GM12864 (cell line): ENCODE measurements around the gene ADH1A.
"Not testable (repeated sequence)": the region's sequence is repeated elsewhere in the genome, so short reads cannot be mapped to it uniquely, and the experiment has no call there.

Source experiments
- DNase-seq: peaks from one replicate; pipeline ENCODE4 v3.0.0-alpha.2; 2011; ENCODE audit warnings: low read depth
- H3K4me3 ChIP-seq: 2 replicates; pipeline ENCODE4 v1.5.1; 2011; ENCODE audit warnings: mild to moderate bottlenecking, low read depth, low read length, control low read depth
- TF ChIP-seq, protein P1 (sequence below): IDR thresholded peaks from 2 replicates; pipeline ENCODE4 v1.5.1; 2011; ENCODE audit warnings: low read depth, mild to moderate bottlenecking, moderate library complexity, low read length, control low read depth, inconsistent platforms; ENCODE audit errors: missing control alignments

Gene ADH1A

DNA sequence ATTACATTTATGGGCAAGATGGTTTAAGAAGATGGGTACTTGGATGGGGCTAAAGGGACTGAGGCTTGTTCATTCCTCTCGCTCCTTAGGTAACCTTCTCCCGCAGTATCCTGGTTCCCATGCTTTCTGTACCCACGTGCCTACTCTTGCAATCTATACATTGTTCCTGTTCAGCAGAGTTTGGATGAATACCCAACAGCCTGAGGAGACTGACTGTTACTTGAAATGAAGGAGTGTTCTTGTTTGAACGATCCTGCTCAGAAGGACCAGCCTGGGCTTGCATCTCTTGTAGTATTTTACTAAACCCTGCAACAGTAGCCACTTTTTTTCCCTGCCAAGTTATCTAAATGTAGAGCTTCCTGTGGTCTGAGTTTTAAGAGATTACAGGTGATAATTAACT is 38.0 kb downstream of the ADH1A start:
- no peak overlapping the region for H3K4me3 ChIP-seq
- TF ChIP-seq, protein P1, sequence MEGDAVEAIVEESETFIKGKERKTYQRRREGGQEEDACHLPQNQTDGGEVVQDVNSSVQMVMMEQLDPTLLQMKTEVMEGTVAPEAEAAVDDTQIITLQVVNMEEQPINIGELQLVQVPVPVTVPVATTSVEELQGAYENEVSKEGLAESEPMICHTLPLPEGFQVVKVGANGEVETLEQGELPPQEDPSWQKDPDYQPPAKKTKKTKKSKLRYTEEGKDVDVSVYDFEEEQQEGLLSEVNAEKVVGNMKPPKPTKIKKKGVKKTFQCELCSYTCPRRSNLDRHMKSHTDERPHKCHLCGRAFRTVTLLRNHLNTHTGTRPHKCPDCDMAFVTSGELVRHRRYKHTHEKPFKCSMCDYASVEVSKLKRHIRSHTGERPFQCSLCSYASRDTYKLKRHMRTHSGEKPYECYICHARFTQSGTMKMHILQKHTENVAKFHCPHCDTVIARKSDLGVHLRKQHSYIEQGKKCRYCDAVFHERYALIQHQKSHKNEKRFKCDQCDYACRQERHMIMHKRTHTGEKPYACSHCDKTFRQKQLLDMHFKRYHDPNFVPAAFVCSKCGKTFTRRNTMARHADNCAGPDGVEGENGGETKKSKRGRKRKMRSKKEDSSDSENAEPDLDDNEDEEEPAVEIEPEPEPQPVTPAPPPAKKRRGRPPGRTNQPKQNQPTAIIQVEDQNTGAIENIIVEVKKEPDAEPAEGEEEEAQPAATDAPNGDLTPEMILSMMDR = no peak
- no peak for DNase-seq

DNA sequence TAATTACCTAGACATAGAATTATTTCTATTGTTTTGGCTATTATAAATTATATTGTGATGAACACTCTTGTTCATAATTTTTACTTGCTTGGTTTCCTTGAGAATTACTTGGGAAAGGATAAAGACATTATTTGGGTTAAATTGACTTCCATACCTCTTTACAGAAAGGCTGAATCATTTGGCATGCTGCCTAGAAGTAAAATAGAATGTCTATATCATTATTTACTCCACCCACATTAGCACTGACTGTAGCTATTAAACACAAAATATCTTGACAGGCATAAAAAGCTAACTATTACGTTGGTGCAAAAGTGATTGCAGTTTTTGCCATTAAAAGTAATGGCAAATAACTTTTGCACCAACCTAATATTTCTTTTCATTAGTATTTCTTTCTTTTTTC is 42.1 kb downstream of the ADH1A start:
- H3K4me3 ChIP-seq = no peak overlapping the region
- TF ChIP-seq, protein P1 = no peak
- DNase-seq = no peak

DNA sequence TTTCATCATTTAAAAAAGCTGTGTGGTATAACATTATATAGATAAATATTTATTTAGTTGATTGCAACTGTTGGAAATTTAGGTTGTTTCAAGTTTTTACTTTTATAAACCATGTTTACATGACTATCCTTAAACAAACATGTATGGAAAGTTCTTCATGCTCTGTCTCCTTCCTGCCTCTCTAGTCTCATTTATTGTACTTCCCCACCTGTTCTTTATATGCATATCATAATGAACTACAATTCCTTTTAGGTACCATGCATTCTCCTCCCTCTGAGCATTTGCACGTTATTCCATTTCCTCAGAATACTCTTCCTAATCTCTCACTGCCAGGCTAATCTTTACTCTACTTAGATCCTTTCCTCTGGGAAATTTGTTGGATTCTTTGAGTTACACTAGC is 54.8 kb downstream of the ADH1A start:
- TF ChIP-seq, protein P1 = no peak
- no peak for DNase-seq
- H3K4me3 ChIP-seq = no peak overlapping the region

DNA sequence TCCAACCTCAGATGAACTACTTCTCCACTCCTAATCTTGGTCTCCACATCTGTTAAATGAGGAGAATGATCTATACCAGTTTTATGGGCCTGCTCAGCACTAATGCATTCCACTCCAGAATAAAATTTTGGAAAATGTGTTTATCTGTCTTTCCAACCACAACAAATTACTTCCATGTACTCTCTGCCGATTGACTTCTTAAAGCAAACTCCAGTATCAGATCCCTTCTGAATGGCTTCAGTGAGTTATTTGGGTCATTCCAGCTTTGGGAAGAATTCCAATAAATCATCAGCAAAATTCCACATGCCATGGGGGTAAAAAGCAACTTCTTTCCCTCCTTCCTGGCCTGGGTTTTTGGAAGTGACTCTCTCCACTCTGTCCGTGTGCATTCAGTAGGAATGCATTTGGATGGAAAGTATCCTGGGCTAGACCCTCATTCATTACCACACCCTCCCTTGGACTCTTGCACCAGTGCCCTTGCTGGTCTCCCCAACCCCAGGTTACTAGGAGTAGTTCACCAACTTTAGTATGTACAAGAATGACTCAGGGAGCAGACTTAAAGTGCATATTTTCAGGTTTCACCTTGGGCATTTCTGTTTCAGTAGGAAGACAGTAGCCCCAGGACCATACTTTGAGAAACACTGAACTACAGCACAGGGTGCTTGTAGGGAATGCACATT is 56.3 kb downstream of the ADH1A start:
- H3K4me3 ChIP-seq = no peak overlapping the region
- TF ChIP-seq, protein P1 = no peak
- no peak for DNase-seq

DNA sequence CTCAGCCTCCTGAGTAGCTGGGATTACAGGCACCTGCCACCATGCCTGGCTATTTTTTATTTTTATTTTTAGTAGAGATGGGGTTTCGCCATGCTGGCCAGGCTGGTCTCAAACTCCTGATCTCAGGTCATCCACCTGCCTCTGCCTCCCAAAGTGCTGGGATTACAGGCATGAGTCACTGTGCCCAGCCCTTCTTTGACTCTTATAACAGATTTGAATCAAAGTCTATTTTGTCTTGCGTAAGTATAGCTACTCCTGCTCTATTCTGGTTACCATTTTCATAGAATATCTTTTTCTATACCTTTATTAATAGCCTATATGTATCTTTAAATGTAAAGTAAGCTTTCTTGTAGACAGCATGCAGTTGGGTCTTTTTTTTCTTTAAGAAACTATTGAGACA is 57.4 kb downstream of the ADH1A start:
- not testable (repeated sequence) for DNase-seq, H3K4me3 ChIP-seq

DNA sequence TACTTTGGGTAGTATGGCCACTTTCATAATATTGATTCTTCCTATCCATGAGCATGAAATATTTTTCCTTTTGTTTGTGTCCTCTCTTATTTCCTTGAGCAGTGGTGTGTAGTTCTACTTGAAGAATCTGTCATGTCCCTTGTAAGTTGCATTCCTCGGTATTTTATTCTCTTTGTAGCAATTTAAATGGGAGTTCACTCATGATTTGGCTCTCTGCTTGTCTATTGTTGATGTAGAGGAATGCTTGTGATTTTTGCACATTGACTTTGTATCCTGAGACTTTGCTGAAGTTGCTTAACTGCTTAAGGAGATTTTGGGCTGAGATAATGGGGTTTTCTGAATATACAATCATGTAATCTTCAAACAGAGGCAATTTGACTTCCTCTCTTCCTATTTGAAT is 62.1 kb downstream of the ADH1A start:
- not testable (repeated sequence) for DNase-seq, H3K4me3 ChIP-seq

DNA sequence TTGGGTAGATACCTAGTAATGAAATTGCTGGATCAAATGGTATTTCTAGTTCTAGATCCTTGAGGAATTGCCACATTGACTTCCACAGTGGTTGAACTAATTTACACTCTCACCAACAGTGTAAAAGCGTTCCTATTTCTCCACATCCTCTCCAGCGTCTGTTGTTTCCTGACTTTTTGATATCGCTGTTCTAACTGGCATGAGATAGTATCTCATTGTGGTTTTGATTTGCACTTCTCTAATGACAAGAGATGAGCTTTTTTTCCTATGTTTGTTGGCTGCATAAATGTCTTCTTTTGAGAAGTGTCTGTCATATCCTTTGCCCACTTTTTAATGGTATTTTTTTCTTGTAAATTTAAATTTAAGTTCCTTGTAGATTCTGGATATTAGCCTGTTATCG is 63.1 kb downstream of the ADH1A start:
- not testable (repeated sequence) for H3K4me3 ChIP-seq, DNase-seq
